PC-3 (cell line): ENCODE data around the gene CCDC69. TPM values are rescaled to one million over a fixed set of nuclear protein-coding genes. Genes with fewer than 3 reads are reported as not detected.

Experiments used
- ATAC-seq: fragments of 200-7000 bp; cut with Tn5 transposase; 2 replicates; pipeline ENCODE4 v1.9.1; 2020; ENCODE audit warnings: mild to moderate bottlenecking, moderate library complexity
- BruUV-seq: library from RNA; stranded (reverse); fragments of 400-500 nt; replicated peaks from 2 replicates; lab custom pipeline; 2021; lab: Mats Ljungman, UMichigan
- CTCF ChIA-PET: fragments of 300-600 bp; sonication (Branson Sonifier 250); formaldehyde crosslinking; loops from one replicate; lab custom pipeline; 2022; ENCODE audit warnings: antibody characterized with exemption; lab: Charles Lee
- POLR2A ChIA-PET: fragments of 300-600 bp; sonication (Branson Sonifier 250); formaldehyde crosslinking; loops from one replicate; lab custom pipeline; 2022; ENCODE audit warnings: antibody characterized with exemption; ENCODE audit not compliant: unreplicated experiment; lab: Charles Lee
- DNase-seq: peaks from one replicate; pipeline ENCODE4 v3.0.0-alpha.2; 2015
- H2AFZ ChIP-seq: fragments of 300-600 bp; sonication (generic); 2 replicates; pipeline ENCODE4 v1.6.0; 2016; ENCODE audit warnings: antibody characterized with exemption, low read length
- H3F3A ChIP-seq: fragments of 300-600 bp; sonication (generic); one replicate; pipeline ENCODE4 v1.6.0; 2017; ENCODE audit warnings: antibody characterized with exemption, low read length, control low read depth, mild to moderate bottlenecking; ENCODE audit not compliant: unreplicated experiment
- H3K27ac ChIP-seq: fragments of 300-600 bp; sonication (generic); 2 replicates; pipeline ENCODE4 v1.5.1; 2016; ENCODE audit warnings: mild to moderate bottlenecking, low read length
- H3K27me3 ChIP-seq: fragments of 300-600 bp; sonication (generic); 2 replicates; pipeline ENCODE4 v1.6.1; 2016; ENCODE audit warnings: low read length, mixed read lengths
- H3K36me3 ChIP-seq: fragments of 300-600 bp; sonication (generic); 2 replicates; pipeline ENCODE4 v1.6.1; 2016; ENCODE audit warnings: low read depth, mixed run types, low read length, mixed read lengths
- H3K4me1 ChIP-seq: fragments of 300-600 bp; sonication (generic); 2 replicates; pipeline ENCODE4 v1.5.1; 2016; ENCODE audit warnings: low read length; ENCODE audit not compliant: insufficient read depth
- H3K4me2 ChIP-seq: fragments of 300-600 bp; sonication (generic); 2 replicates; pipeline ENCODE4 v1.6.0; 2016; ENCODE audit warnings: low read length
- H3K4me3 ChIP-seq: fragments of 300-600 bp; sonication (generic); 2 replicates; pipeline ENCODE4 v1.5.1; 2016; ENCODE audit warnings: mild to moderate bottlenecking, low read length, mixed read lengths
- H3K79me2 ChIP-seq: fragments of 300-600 bp; sonication (generic); 2 replicates; pipeline ENCODE4 v1.6.1; 2017; ENCODE audit warnings: low read length, mixed read lengths
- H3K9ac ChIP-seq: fragments of 300-600 bp; sonication (generic); 2 replicates; pipeline ENCODE4 v1.6.0; 2016; ENCODE audit warnings: mild to moderate bottlenecking, low read length
- H3K9me2 ChIP-seq: fragments of 300-600 bp; sonication (generic); replicated peaks from 2 replicates; pipeline ENCODE4 v1.6.1; 2016; ENCODE audit warnings: mixed run types, low read length, mixed read lengths
- H3K9me3 ChIP-seq: fragments of 300-600 bp; sonication (generic); 2 replicates; pipeline ENCODE4 v1.6.1; 2016; ENCODE audit warnings: low read length, mixed read lengths
- H4K20me1 ChIP-seq: fragments of 300-600 bp; sonication (generic); 2 replicates; pipeline ENCODE4 v1.6.1; 2016; ENCODE audit warnings: low read length, mixed read lengths
- CTCF ChIP-seq: fragments of 300-600 bp; sonication (generic); conservative IDR thresholded peaks from 2 replicates; pipeline ENCODE4 v1.5.1; 2017; ENCODE audit warnings: antibody characterized with exemption, low read depth, mild to moderate bottlenecking, low read length
- EZH2 ChIP-seq: fragments of 300-600 bp; sonication (generic); IDR thresholded peaks from one replicate; pipeline ENCODE4 v1.6.1; 2017; ENCODE audit warnings: antibody characterized with exemption, mild to moderate bottlenecking, low read length; ENCODE audit not compliant: unreplicated experiment
- EZH2phosphoT487 ChIP-seq: fragments of 300-600 bp; sonication (generic); IDR thresholded peaks from 2 replicates; pipeline ENCODE4 v1.6.1; 2018; ENCODE audit warnings: mild to moderate bottlenecking, antibody characterized with exemption, low read length, borderline replicate concordance
- intact Hi-C: fragments of 100-400 bp; cut with micrococcal nuclease; formaldehyde crosslinking; loops from 2 replicates; pipeline ENCODE4 v1.9.0; 2023
- total RNA-seq: library from RNA; depleted of rRNA; stranded (reverse); fragments of >200 nt; gene quantifications from 2 replicates; pipeline ENCODE4 v1.2.3, GENCODE V29; 2014

Gene CCDC69
- total RNA-seq, 1 experiment from 2014 or later: 26.4 TPM

DNA sequence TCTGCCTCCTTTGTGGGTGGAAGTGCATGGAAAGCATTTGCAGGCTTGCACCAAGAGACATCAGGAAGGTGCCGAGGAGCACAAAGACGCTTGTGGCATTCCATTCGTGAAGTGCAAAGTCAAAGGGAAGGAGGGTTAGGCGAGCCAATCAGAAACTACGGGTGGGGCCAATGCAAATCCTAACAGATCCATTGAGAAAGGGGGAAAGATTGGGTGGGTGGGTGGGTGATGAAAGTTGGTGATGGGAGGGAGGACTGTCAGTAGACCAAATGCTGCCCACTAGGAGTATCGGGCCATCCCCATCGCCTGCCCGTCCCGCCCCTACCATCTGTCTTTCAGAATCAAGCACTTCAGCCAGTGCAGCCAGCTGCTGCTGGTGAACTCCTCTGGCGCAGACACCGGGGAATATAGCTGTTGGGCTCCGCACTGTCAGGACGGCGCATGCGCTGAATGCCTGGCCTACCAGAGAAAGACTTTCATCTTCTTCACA lies 49.2 kb downstream of the CCDC69 start:
- Histone ChIP-seq H3K4me3 (no peak overlapping the region), H3K27me3 (no peaks in the 10 kb centered on the region), H3F3A (no peaks in the 10 kb centered on the region), H3K9ac (no peak overlapping the region), H3K79me2 (no peaks in the 10 kb centered on the region), H3K9me3 (no peaks in the 10 kb centered on the region), H2AFZ (no peak overlapping the region), H3K4me2 (no peak overlapping the region), H3K4me1 (no peaks in the 10 kb centered on the region), H3K9me2 (no peaks in the 10 kb centered on the region), H4K20me1 (no peaks in the 10 kb centered on the region), H3K36me3 (no peaks in the 10 kb centered on the region), H3K27ac (no peak overlapping the region)
- intact Hi-C loops: no loop called here
- BruUV-seq: no TSS peak
- DNase-seq (no peak), ATAC-seq (no peak)
- TF ChIP-seq CTCF (no peak), EZH2phosphoT487 (no peak), EZH2 (no peak)
- CTCF ChIA-PET: no interaction called here
- POLR2A ChIA-PET: no interaction called here

DNA sequence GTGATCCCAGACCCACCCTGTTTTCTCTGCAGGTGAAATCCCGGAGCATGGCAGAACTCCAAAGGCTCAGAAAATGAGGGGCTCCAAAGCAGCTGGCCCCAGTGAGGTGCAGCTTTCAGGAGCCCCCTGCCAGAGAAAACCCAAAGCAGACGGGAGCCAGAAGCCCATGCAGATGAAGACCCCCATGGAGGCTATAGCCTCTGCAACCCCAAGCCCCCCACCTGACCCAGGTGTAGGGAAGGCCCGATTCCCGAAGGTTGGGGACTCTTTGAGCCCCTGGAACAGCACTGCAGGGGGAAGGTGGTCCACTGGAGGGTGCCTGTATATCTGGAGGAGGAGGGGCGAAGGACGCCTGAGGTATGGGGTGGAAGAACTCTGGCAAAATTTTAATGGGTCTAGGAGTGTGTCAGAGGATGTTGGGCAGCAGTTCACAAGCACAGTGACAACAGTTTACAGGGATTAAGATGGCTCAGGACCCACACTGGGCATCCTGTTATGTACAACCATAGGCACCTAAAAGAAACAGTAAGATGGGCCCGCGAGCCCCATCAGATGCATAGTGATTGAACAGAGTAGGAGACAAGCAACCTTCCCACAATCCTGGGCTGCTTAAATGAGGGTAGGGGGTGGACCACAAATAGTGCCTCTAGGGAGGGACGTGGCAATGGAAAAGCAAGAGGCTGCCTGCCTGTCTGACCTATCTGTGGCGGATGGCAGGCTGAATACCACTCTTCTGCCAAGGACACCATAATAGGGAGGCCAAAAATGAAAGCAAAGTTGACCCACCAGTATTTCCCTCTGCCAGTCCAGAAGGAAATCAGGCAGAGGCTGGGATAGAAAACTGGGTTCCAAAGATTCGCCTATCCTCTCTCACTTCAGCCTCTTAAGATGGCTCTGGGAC lies 49.9 kb downstream of the CCDC69 start:
- no peak overlapping the region for H3K9ac ChIP-seq
- no peaks in the 10 kb centered on the region for H3K36me3 ChIP-seq
- no peaks in the 10 kb centered on the region for H3K27me3 ChIP-seq
- no peak for ATAC-seq
- DNase-seq: no peak
- no peaks in the 10 kb centered on the region for H3K9me2 ChIP-seq
- no peaks in the 10 kb centered on the region for H3K79me2 ChIP-seq
- ChIA-PET POLR2A (no interaction called here), CTCF (no interaction called here)
- intact Hi-C loops: no loop called here
- no peak overlapping the region for H3K27ac ChIP-seq
- H3K9me3 ChIP-seq: no peaks in the 10 kb centered on the region
- H3K4me3 ChIP-seq: no peak overlapping the region
- H2AFZ ChIP-seq: no peak overlapping the region
- no TSS peak for BruUV-seq
- H4K20me1 ChIP-seq: no peaks in the 10 kb centered on the region
- no peaks in the 10 kb centered on the region for H3K4me1 ChIP-seq
- TF ChIP-seq EZH2: no peak
- TF ChIP-seq CTCF: no peak
- TF ChIP-seq EZH2phosphoT487: no peak
- H3F3A ChIP-seq: no peaks in the 10 kb centered on the region
- H3K4me2 ChIP-seq: no peak overlapping the region

GRCh38 chr5:151171529-151171928 lies 52.4 kb downstream of the CCDC69 start:
- Histone ChIP-seq H3K27me3 (no peaks in the 10 kb centered on the region), H3K4me1 (no peaks in the 10 kb centered on the region), H3K9me2 (no peaks in the 10 kb centered on the region), H3K27ac (no peak overlapping the region), H3K4me2 (no peak overlapping the region), H3K9me3 (no peaks in the 10 kb centered on the region), H3K4me3 (no peak overlapping the region), H3K36me3 (no peaks in the 10 kb centered on the region), H3F3A (no peaks in the 10 kb centered on the region), H3K9ac (no peak overlapping the region), H2AFZ (no peak overlapping the region), H4K20me1 (no peaks in the 10 kb centered on the region), H3K79me2 (no peaks in the 10 kb centered on the region)
- TF ChIP-seq CTCF (no peak), EZH2phosphoT487 (no peak), EZH2 (no peak)
- intact Hi-C loops: no loop called here
- ChIA-PET POLR2A (no interaction called here), CTCF (no interaction called here)
- no peak for ATAC-seq
- BruUV-seq: no TSS peak
- no peak for DNase-seq
